Ascending aorta (tissue), 2 donors: ENCODE results near the gene GABARAP. TPM values are rescaled to one million over a fixed set of nuclear protein-coding genes. Genes with fewer than 3 reads are reported as not detected.

Source experiments
- DNase-seq, 2 donors: peaks; one replicate each; pipeline ENCODE4 v3.0.0-alpha.2; 2019; ENCODE audit warnings: low spot score in 2 of 2
- H3K27ac ChIP-seq, 2 donors: fragments of 200-600 bp; sonication (generic); one replicate each; pipeline ENCODE4 v1.5.1; 2016 to 2017; ENCODE audit warnings: mild to moderate bottlenecking in 1 of 2
- H3K27me3 ChIP-seq: fragments of 200-600 bp; sonication (generic); one replicate; pipeline ENCODE4 v1.5.1; 2017
- H3K36me3 ChIP-seq, 2 donors: fragments of 200-600 bp; sonication (generic); one replicate each; pipeline ENCODE4 v1.5.1; 2016
- H3K4me1 ChIP-seq, 2 donors: fragments of 200-600 bp; sonication (generic); one replicate each; pipeline ENCODE4 v1.5.1; 2016 to 2017; ENCODE audit warnings: mild to moderate bottlenecking in 1 of 2
- H3K4me3 ChIP-seq, 2 donors: fragments of 200-600 bp; sonication (generic); one replicate each; pipeline ENCODE4 v1.5.1; 2016 to 2017; ENCODE audit warnings: mild to moderate bottlenecking in 1 of 2
- H3K9me3 ChIP-seq, 2 donors: fragments of 200-600 bp; sonication (generic); one replicate each; pipeline ENCODE4 v1.5.1; 2016
- CTCF ChIP-seq, 3 experiments: fragments of 200-600 bp in 2 of 3; fragments of 450-650 bp in 1 of 3; sonication (generic) in 2 of 3; IDR thresholded peaks; one replicate each; pipeline ENCODE4 v1.5.1; 2016 to 2019; ENCODE audit warnings: antibody characterized with exemption in 3 of 3, mild to moderate bottlenecking in 1 of 3, moderate library complexity in 1 of 3
- intact Hi-C: fragments of 100-400 bp; cut with DNase I; formaldehyde crosslinking; loops from one replicate; pipeline ENCODE4 v1.15.1; 2023
- total RNA-seq: library from RNA; depleted of rRNA; stranded (reverse); fragments of >200 nt; gene quantifications from one replicate; pipeline ENCODE4 v1.1.0, GENCODE V29; 2016

The GABARAP gene
- total RNA-seq, 1 donor from 2014 or later = 422 TPM

- peak; percentile 78 to 96 for DNase-seq
- Histone ChIP-seq H3K36me3 (peaks cover 31 to 32% of the 10 kb centered on the region in 2 donors), H3K27ac (peak within 1 kb of the TSS; percentile 96 to 100), H3K4me3 (peak within 1 kb of the TSS; percentile 81 to 98), H3K27me3 (no peaks in the 10 kb centered on the region), H3K9me3 (no peaks in the 10 kb centered on the region), H3K4me1 (peaks cover 23 to 40% of the 10 kb centered on the region in 2 donors)
- no peak for TF ChIP-seq CTCF (IDR thresholded peaks at IDR 0.05)
- intact Hi-C loops = loop anchor here (1.0 to 10.0 kb wide), 2 partner anchors 19 to 615 kb away; partner anchors contain the start of genes KDM6B and PHF23
Observed at GRCh38 chr17:7219812-7220592, 22.2 kb downstream of the GABARAP start, which contains the start of the genes ACADVL and DLG4. Gene ACADVL, plus strand, starts transcription at chr17:7219938. Its CDS starts 47 bp downstream, at chr17:7219985. Gene DLG4, minus strand, starts transcription at chr17:7219836.

GRCh38 chr17:7219229-7219811 is 22.9 kb downstream of the GABARAP start:
- Histone ChIP-seq H3K4me3 (peak overlapping the region; percentile 81 to 98), H3K27ac (peak overlapping the region; percentile 96 to 100), H3K4me1 (peaks cover 23 to 40% of the 10 kb centered on the region in 2 donors), H3K9me3 (no peaks in the 10 kb centered on the region), H3K27me3 (no peaks in the 10 kb centered on the region), H3K36me3 (peaks cover 24 to 25% of the 10 kb centered on the region in 2 donors)
- no peak for TF ChIP-seq CTCF (IDR thresholded peaks at IDR 0.05)
- DNase-seq = no peak
- intact Hi-C loops = loop anchor here (1.0 to 10.0 kb wide), 2 partner anchors 20 to 615 kb away; partner anchors contain the start of genes KDM6B and PHF23

GRCh38 chr17:7218758-7219157 is 23.5 kb downstream of the GABARAP start:
- Histone ChIP-seq H3K4me3 (no peak overlapping the region), H3K36me3 (peaks cover 19 to 20% of the 10 kb centered on the region in 2 donors), H3K4me1 (peaks cover 23 to 40% of the 10 kb centered on the region in 2 donors), H3K27ac (peak overlapping the region; percentile 96 to 100), H3K27me3 (no peaks in the 10 kb centered on the region), H3K9me3 (no peaks in the 10 kb centered on the region)
- TF ChIP-seq CTCF (IDR thresholded peaks at IDR 0.05) = no peak
- intact Hi-C loops = loop anchor here (1.0 to 10.0 kb wide), 2 partner anchors 21 to 616 kb away; partner anchors contain the start of genes KDM6B and PHF23
- DNase-seq = no peak

- peak overlapping the region; percentile 96 to 100 for H3K27ac ChIP-seq
- no peaks in the 10 kb centered on the region for H3K27me3 ChIP-seq
- no peak for DNase-seq
- TF ChIP-seq CTCF (IDR thresholded peaks at IDR 0.05) = no peak
- peaks cover 23 to 40% of the 10 kb centered on the region in 2 donors for H3K4me1 ChIP-seq
- peaks cover 13 to 14% of the 10 kb centered on the region in 2 donors for H3K36me3 ChIP-seq
- intact Hi-C loops = loop anchor here (10.0 kb wide), 1 partner anchor 617 kb away; the partner anchor contains the start of gene KDM6B
- no peaks in the 10 kb centered on the region for H3K9me3 ChIP-seq
- H3K4me3 ChIP-seq = peak overlapping the region in 1 of 2 donors; percentile 76
Observed at GRCh38 chr17:7218166-7218565, 24.1 kb downstream of the GABARAP start.

GRCh38 chr17:7217113-7217987 is 24.9 kb downstream of the GABARAP start:
- intact Hi-C loops = loop anchor here (10.0 kb wide), 1 partner anchor 617 kb away; the partner anchor contains the start of gene KDM6B
- H3K9me3 ChIP-seq = no peaks in the 10 kb centered on the region
- no peak for TF ChIP-seq CTCF (IDR thresholded peaks at IDR 0.05)
- peak overlapping the region; percentile 58 to 76 for H3K4me3 ChIP-seq
- H3K27ac ChIP-seq = peak overlapping the region; percentile 96 to 100
- H3K36me3 ChIP-seq = peaks cover 4 to 6% of the 10 kb centered on the region in 2 donors
- peaks cover 23 to 40% of the 10 kb centered on the region in 2 donors for H3K4me1 ChIP-seq
- no peaks in the 10 kb centered on the region for H3K27me3 ChIP-seq
- DNase-seq = no peak
